Left ventricle myocardium inferior (tissue), 1 donor: Measurements from ENCODE around the gene EPB41L2. TPM values are rescaled to one million over a fixed set of nuclear protein-coding genes. Genes with fewer than 3 reads are reported as not detected.

Source experiments
- DNase-seq: peaks from one replicate; pipeline ENCODE4 v3.0.0-alpha.2; 2020
- H3K27ac ChIP-seq: fragments of 200-600 bp; replicated peaks from 2 replicates; pipeline ENCODE4 v1.8.0; 2021
- H3K27me3 ChIP-seq: fragments of 200-600 bp; 2 replicates; pipeline ENCODE4 v1.8.0; 2021; ENCODE audit warnings: low read depth
- H3K36me3 ChIP-seq: fragments of 200-600 bp; 2 replicates; pipeline ENCODE4 v1.8.0; 2021
- H3K4me1 ChIP-seq: fragments of 200-600 bp; 2 replicates; pipeline ENCODE4 v1.8.0; 2021
- H3K4me3 ChIP-seq: fragments of 200-600 bp; 2 replicates; pipeline ENCODE4 v1.8.0; 2021; ENCODE audit warnings: mild to moderate bottlenecking, moderate library complexity
- H3K9me3 ChIP-seq: fragments of 200-600 bp; replicated peaks from 2 replicates; pipeline ENCODE4 v1.8.0; 2021
- intact Hi-C: fragments of 100-400 bp; cut with micrococcal nuclease; formaldehyde crosslinking; loops from one replicate; pipeline ENCODE4 v1.11.0; 2022
- total RNA-seq: library from RNA; stranded (reverse); fragmentation: NEBNext Ultra II Directional; extraction: Animal tissue kit (Norgen Biotek cat#: 25700); gene quantifications from one replicate; pipeline ENCODE4 v1.2.1, GENCODE V29; 2021
- TF ChIP-seq, protein P1 (sequence below): fragments of 200-600 bp; IDR thresholded peaks from 2 replicates; pipeline ENCODE4 v1.8.0; 2021; ENCODE audit warnings: antibody characterized with exemption, mild to moderate bottlenecking, borderline replicate concordance
- donor health status: DM: no; HTN: yes; CAD: no; lungs with severe emphysema.

The EPB41L2 gene
- total RNA-seq, 1 donor from 2014 or later = 70.8 TPM

DNA sequence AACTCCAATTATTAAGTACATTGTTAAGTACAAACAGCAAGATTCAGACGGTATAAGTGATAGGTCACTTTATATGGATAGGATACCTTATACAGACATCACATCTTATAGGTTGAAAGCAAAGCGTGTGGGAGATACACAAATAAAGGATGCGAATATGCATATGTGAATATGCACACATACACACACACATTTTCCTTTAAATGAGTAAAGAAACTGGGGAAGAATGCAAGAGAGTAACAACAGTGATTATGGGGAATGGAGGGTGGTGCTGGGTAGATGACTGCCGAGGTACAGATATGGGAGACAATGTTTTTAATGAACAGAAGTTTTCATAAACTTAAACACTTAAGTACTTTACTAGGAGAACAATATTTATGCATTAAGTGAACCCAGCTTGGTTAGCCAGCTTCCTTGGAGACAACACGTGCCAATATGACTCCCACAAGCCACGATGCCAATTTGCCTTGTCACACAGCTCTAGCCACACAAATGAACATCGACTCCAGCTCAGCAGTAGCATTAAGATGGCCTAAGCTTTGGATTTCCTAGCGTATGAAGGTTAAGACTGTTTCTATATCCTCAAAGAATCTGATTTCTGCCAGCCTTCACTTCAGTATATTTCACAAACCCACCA lies 96.6 kb downstream of the EPB41L2 start:
- H3K27ac ChIP-seq = peak overlapping the region; percentile 82
- H3K9me3 ChIP-seq = no peaks in the 10 kb centered on the region
- intact Hi-C loops = no loop called here
- H3K27me3 ChIP-seq = no peaks in the 10 kb centered on the region
- DNase-seq = no peak
- peak overlapping the region; percentile 62 for H3K4me3 ChIP-seq
- H3K36me3 ChIP-seq = no peaks in the 10 kb centered on the region
- TF ChIP-seq, protein P1, sequence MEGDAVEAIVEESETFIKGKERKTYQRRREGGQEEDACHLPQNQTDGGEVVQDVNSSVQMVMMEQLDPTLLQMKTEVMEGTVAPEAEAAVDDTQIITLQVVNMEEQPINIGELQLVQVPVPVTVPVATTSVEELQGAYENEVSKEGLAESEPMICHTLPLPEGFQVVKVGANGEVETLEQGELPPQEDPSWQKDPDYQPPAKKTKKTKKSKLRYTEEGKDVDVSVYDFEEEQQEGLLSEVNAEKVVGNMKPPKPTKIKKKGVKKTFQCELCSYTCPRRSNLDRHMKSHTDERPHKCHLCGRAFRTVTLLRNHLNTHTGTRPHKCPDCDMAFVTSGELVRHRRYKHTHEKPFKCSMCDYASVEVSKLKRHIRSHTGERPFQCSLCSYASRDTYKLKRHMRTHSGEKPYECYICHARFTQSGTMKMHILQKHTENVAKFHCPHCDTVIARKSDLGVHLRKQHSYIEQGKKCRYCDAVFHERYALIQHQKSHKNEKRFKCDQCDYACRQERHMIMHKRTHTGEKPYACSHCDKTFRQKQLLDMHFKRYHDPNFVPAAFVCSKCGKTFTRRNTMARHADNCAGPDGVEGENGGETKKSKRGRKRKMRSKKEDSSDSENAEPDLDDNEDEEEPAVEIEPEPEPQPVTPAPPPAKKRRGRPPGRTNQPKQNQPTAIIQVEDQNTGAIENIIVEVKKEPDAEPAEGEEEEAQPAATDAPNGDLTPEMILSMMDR = no peak
- peaks cover 82% of the 10 kb centered on the region for H3K4me1 ChIP-seq

DNA sequence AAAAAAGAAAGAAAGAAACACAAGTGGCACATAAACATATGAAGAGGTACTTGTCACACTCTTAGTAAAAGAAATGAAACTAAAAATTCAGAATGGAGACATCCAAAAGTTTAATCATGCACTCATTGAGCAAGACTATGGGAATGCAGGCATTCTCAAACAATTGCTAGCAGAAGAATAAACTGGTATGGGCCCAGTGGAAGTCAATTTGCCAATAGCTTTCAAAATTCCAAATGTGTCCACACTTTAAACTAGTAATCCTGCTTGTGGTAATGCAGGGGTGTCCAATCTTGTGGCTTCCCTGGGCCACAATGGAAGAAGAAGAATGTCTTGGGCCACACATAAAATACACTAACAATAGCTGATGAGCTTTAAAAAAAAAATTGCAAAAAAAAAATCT lies 97.4 kb downstream of the EPB41L2 start:
- no peak for DNase-seq
- Histone ChIP-seq H3K9me3 (no peaks in the 10 kb centered on the region), H3K4me3 (no peak overlapping the region), H3K27me3 (no peaks in the 10 kb centered on the region), H3K27ac (peak overlapping the region; percentile 82), H3K4me1 (peaks cover 78% of the 10 kb centered on the region), H3K36me3 (no peaks in the 10 kb centered on the region)
- intact Hi-C loops = no loop called here
- TF ChIP-seq, protein P1 = no peak

DNA sequence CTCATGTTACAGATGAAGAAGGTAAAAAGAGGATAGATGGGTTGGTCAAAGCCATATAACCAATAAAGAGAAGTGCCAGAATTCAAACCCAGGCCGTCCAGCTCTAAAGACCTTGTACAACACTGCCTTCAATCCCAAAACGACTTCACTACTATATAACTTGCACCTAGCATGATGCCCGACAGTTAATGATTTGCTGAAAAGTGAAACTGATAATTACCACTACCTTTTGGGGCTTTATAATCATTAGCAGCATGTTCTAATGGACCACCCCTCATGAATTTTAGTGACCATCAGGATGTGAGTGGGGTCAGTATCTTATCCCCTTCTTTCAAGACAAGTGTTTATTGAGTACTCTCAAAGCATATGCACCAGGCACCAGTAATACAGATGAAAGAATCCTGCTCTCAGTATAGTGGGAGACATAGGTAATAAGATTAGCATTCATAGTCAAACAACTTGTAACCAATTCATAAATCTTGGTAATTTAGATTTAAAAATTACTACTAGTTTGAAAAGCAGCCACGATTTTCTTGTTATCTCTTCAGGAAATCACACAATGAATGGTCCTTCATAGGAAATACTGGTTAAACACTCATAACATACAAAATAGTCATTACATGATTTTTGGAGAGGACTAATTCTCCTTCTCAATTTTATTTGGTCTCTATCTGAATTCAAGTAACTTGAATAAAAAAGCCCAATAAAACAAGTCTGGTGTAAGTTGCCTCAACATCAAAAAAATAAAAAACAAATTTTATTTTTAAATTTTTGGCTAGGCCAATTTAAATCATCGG lies 98.0 kb downstream of the EPB41L2 start:
- Histone ChIP-seq H3K4me3 (no peak overlapping the region), H3K36me3 (no peaks in the 10 kb centered on the region), H3K9me3 (no peaks in the 10 kb centered on the region), H3K27ac (peak overlapping the region; percentile 82), H3K4me1 (peaks cover 75% of the 10 kb centered on the region), H3K27me3 (no peaks in the 10 kb centered on the region)
- TF ChIP-seq, protein P1 = no peak
- intact Hi-C loops = no loop called here
- no peak for DNase-seq

DNA sequence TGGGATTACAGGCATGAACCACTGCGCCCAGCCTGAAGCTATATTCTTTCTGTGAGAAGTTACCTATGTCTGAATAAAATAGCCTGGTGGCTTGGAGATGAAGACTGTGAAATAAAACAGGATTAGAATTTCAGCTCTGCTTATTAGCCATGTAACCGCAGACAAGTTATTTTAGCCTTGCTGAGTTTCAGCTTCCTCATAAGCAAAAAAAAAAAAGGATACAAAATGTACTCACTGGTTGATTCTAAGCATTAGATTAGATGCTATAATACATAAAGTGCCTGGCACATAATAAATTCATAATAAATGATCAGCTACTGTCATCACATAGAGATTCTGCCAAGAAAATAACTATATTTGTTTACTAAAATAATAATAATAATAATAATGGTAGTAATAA lies 98.8 kb downstream of the EPB41L2 start:
- intact Hi-C loops = no loop called here
- H3K36me3 ChIP-seq = no peaks in the 10 kb centered on the region
- H3K9me3 ChIP-seq = no peaks in the 10 kb centered on the region
- TF ChIP-seq, protein P1 = no peak
- H3K27me3 ChIP-seq = no peaks in the 10 kb centered on the region
- no peak overlapping the region for H3K4me3 ChIP-seq
- H3K4me1 ChIP-seq = peaks cover 75% of the 10 kb centered on the region
- H3K27ac ChIP-seq = no peak overlapping the region
- DNase-seq = no peak

DNA sequence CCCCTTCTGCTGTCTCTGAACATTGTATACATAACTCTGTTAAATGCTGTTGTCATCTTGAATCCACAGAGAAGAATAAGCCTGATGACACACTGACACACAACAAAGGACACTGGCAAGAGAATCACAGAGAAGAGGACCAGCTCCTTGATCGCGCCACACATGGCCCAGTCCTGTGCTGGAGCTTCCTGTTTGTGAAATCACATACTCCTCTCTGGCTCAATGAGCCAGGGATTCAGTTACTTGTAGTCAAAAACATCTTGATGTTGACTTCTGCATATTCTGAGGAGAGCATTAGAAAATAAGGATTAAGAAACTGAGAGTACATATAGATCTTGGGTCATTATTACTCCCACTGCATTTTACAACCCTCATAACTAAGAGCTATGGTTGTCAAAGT lies 100.1 kb downstream of the EPB41L2 start:
- Histone ChIP-seq H3K4me1 (peaks cover 66% of the 10 kb centered on the region), H3K27me3 (no peaks in the 10 kb centered on the region), H3K27ac (no peak overlapping the region), H3K36me3 (no peaks in the 10 kb centered on the region), H3K4me3 (no peak overlapping the region), H3K9me3 (no peaks in the 10 kb centered on the region)
- intact Hi-C loops = no loop called here
- TF ChIP-seq, protein P1 = no peak
- DNase-seq = no peak
